Retinal pigment epithelial cell (primary cell): ENCODE results near the gene RNF149.

Experiments used
- DNase-seq: peaks from one replicate; pipeline ENCODE4 v3.0.0-alpha.2; 2010; ENCODE audit warnings: low read depth
- H3K4me3 ChIP-seq: 2 replicates; pipeline ENCODE4 v1.5.1; 2011; ENCODE audit warnings: mild to moderate bottlenecking, low read length, control low read depth, moderate library complexity
- TF ChIP-seq, protein P1 (sequence below): conservative IDR thresholded peaks from 2 replicates; pipeline ENCODE4 v1.5.1; 2011; ENCODE audit warnings: low read depth, low read length, control low read depth, inconsistent platforms

RNF149 gene

DNA sequence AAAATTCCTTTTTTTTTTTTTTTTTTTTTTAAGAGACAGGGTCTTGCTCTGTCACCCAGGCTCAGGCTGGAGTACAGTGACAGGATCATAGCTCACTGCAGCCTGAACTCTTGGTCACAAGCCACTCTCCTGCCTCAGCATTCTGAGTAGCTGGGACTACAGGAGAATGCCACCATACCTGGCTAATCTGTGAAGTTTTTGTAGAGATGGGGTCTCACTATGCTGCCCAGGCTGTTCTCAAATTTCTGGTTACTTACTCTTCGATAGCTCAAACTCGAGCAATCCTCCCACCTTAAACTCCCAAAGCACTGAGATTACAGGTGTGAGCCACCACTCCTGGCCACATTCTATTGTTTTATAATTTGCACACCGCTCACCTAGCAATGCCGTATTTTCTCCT is 27.0 kb downstream of the RNF149 start:
- DNase-seq: no peak
- no peak overlapping the region for H3K4me3 ChIP-seq
- TF ChIP-seq, protein P1, sequence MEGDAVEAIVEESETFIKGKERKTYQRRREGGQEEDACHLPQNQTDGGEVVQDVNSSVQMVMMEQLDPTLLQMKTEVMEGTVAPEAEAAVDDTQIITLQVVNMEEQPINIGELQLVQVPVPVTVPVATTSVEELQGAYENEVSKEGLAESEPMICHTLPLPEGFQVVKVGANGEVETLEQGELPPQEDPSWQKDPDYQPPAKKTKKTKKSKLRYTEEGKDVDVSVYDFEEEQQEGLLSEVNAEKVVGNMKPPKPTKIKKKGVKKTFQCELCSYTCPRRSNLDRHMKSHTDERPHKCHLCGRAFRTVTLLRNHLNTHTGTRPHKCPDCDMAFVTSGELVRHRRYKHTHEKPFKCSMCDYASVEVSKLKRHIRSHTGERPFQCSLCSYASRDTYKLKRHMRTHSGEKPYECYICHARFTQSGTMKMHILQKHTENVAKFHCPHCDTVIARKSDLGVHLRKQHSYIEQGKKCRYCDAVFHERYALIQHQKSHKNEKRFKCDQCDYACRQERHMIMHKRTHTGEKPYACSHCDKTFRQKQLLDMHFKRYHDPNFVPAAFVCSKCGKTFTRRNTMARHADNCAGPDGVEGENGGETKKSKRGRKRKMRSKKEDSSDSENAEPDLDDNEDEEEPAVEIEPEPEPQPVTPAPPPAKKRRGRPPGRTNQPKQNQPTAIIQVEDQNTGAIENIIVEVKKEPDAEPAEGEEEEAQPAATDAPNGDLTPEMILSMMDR: no peak

DNA sequence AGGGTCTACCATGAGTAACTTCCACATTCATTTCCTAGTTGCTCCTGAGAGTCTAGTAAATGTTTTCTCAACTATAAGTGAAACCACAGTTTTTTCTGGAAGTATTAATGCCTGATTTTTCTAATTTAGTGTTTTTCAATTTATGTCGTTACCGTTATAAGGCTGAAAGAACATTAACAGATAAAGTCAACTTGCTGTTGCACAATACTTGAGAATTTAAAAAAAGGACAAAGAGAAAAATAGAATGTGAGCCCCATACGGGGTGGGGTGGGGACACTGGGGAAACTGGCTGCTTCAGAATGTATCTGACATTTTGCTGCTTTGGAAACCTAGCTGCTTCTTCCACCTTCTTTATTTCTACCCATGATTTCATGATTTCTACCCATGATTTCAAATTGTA is 29.6 kb downstream of the RNF149 start:
- TF ChIP-seq, protein P1: no peak

DNA sequence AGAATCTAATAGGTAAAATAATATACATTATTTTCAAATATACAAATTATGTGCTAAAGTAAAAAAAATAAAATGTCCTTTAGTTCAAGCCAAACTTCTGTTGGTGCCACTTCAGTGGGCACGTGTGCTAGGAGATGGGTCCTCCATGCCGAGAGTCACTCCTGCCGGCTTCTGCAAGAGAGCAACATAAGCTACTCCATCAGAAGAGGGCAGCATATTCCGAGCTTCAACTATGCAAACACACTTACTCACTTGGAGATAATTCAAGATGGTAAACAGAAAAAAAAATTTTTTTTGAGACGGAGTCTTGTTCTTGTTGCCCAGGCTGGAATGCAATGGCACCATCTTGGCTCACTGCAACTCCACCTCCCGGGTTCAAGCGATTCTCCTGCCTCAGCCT is 31.4 kb downstream of the RNF149 start:
- DNase-seq: no peak

More for the DNA sequence above, 29.6 kb downstream of the RNF149 start:
- no peak overlapping the region for H3K4me3 ChIP-seq
- DNase-seq: no peak

DNA sequence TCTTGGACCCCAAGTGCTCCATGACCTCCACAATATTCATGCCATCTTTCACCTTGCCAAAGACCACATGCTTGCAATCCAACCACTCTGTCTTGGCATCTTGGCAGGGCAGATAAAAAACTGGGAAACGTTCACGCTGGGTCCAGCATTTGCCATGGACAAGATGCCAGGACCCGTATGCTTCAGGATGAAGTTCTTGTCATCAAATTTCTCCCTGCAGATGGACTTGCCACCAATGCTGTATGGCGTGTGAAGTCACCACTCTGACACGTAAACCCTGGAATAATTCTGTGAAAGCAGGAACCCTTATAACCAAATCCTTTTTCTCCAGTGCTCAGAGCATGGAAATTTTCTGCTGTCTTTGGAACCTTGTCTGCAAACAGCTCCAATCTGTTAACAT is 34.4 kb downstream of the RNF149 start:
- no peak overlapping the region for H3K4me3 ChIP-seq
- DNase-seq: no peak
- TF ChIP-seq, protein P1: no peak

More for the DNA sequence above, 31.4 kb downstream of the RNF149 start:
- TF ChIP-seq, protein P1: no peak
- no peak overlapping the region for H3K4me3 ChIP-seq

DNA sequence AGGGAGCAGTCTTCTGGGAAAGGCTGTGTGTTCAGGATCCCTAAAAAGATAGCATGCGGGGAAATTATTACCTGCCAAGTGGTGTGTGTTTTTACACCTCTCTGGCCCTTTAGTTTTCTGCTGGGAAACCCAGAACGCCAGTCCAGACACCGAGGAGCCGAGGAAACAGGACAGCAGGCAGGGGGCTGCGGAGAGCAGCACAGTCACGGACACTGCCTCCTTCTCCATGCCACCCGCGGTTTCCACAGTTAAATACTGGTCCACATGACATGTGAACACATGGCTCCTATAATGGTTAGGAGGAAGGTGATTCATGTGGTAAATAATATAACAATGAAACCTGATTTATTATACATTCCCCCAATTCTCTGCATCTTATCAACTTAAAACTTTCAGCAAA is 35.4 kb downstream of the RNF149 start:
- TF ChIP-seq, protein P1: no peak
- no peak overlapping the region for H3K4me3 ChIP-seq
- DNase-seq: no peak

DNA sequence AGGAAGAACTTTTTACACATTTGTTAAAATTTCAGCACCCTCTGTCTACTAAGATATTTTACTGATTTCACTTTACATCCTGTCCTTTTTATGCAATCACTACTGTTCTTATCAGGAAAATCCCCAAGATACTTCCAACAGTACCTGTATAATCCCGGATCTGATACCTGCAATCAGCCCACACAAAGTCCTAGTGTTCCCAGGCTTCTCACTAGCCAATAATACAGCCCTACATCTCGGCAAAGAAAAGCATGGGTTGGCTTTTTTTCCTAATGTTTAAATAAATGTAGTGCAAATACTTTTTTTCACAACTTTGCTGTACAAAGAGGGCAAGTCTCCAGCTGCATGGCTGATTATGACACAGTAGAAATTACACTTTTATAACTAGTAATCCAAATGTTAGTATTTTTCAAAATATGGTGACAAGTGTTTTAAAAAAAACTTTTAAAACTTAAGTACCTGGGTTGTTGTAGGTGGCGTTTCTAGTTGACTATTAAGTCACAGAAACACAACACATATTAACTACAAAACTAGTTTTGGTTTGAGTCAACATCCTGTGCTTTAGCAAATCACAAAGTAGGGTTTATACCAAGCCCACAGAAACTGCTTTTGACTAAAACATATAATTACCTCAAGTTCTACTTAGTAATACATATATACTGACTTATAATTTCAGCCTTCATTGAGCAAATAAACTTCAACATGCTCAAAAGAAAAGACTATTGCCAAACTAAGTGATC is 36.3 kb downstream of the RNF149 start:
- DNase-seq: no peak
- no peak overlapping the region for H3K4me3 ChIP-seq
- TF ChIP-seq, protein P1: no peak

DNA sequence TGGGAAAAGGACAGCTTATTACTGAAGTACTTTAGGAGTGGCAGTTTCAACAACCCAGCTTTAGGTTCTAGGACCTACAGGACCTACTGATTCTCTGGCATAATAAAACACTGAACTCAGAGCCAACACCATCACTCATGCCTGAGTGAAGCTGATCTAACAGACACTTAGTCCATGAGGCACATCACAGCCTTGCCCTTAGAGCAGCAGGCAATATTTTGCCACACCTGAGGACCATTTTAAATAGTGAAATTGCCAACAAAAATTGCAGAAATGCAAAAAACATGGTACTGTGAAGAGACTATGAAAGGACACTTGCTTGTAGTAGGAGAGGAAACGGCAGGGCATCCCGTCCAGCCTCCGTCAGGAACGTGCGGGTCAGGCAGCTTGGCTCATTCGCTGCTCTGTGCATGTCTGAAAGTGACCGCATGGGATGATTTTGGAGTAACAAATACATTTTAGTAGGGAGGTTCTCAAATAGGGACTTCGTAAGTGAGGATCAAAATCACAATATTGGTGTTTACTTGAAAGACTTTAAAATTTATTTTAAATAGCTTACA is 37.7 kb downstream of the RNF149 start:
- TF ChIP-seq, protein P1: no peak
- DNase-seq: no peak
- no peak overlapping the region for H3K4me3 ChIP-seq
